ENCODE measurements around the gene MRFAP1.
"Not testable (repeated sequence)": the region's sequence is repeated elsewhere in the genome, so short reads cannot be mapped to it uniquely, and the experiment has no call there.

Gene MRFAP1

GRCh38 chr4:6617246-6617645 lies 23.2 kb upstream of the MRFAP1 start:
- no peaks in the 10 kb centered on the region for H3K9me3 Mint-ChIP-seq
- no peak overlapping the region for H3K27ac Mint-ChIP-seq
- no peaks in the 10 kb centered on the region for H3K4me1 Mint-ChIP-seq (ENCODE audit: low read depth)
- DNase-seq (ENCODE audit: low spot score): no peak
- H3K4me3 Mint-ChIP-seq: no peak overlapping the region
- H3K36me3 Mint-ChIP-seq (ENCODE audit: low read depth): peaks cover 38% of the 10 kb centered on the region
- H3K27me3 Mint-ChIP-seq (ENCODE audit: low read depth): no peaks in the 10 kb centered on the region

- no peak overlapping the region for H3K27ac Mint-ChIP-seq
- H3K4me3 Mint-ChIP-seq: no peak overlapping the region
- H3K36me3 Mint-ChIP-seq (ENCODE audit: low read depth): peaks cover 32% of the 10 kb centered on the region
- DNase-seq (ENCODE audit: low spot score): no peak
- no peaks in the 10 kb centered on the region for H3K27me3 Mint-ChIP-seq (ENCODE audit: low read depth)
- H3K4me1 Mint-ChIP-seq (ENCODE audit: low read depth): no peaks in the 10 kb centered on the region
- no peaks in the 10 kb centered on the region for H3K9me3 Mint-ChIP-seq
These were observed 21.9 kb upstream of the MRFAP1 start for GRCh38 chr4:6618386-6619115.

DNA sequence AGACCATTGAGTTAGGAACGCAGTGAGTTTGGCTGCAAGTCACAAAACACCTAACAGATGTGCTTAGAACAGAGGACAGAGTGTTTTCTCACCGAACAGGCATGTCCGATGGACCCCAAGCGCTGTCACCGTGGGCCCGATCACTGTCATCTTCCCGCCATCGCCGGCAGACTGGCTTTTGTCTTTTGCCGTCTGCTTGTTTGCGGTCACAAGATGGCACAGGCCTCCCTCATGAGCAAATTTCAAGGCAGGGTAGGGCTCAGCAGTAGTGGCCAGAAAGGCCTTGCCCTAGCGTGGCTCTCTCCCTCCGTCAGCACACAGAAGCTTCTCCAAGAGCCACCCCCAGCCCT lies 21.4 kb upstream of the MRFAP1 start:
- H3K36me3 Mint-ChIP-seq (ENCODE audit: low read depth): peaks cover 28% of the 10 kb centered on the region
- no peak overlapping the region for H3K27ac Mint-ChIP-seq
- H3K4me1 Mint-ChIP-seq (ENCODE audit: low read depth): no peaks in the 10 kb centered on the region
- H3K27me3 Mint-ChIP-seq (ENCODE audit: low read depth): no peaks in the 10 kb centered on the region
- H3K4me3 Mint-ChIP-seq: no peak overlapping the region
- no peak for DNase-seq (ENCODE audit: low spot score)
- H3K9me3 Mint-ChIP-seq: no peaks in the 10 kb centered on the region

- Mint-ChIP-seq H3K4me1 (ENCODE audit: low read depth) (no peaks in the 10 kb centered on the region), H3K27me3 (ENCODE audit: low read depth) (no peaks in the 10 kb centered on the region), H3K27ac (no peak overlapping the region), H3K36me3 (ENCODE audit: low read depth) (peaks cover 28% of the 10 kb centered on the region), H3K9me3 (no peaks in the 10 kb centered on the region), H3K4me3 (no peak overlapping the region)
- DNase-seq (ENCODE audit: low spot score): no peak
These were observed 20.8 kb upstream of the MRFAP1 start for GRCh38 chr4:6619466-6620255.

GRCh38 chr4:6620296-6620695 lies 20.2 kb upstream of the MRFAP1 start:
- Mint-ChIP-seq H3K4me1 (ENCODE audit: low read depth) (no peaks in the 10 kb centered on the region), H3K36me3 (ENCODE audit: low read depth) (peaks cover 26% of the 10 kb centered on the region), H3K27ac (no peak overlapping the region), H3K4me3 (no peak overlapping the region), H3K27me3 (ENCODE audit: low read depth) (no peaks in the 10 kb centered on the region), H3K9me3 (no peaks in the 10 kb centered on the region)
- no peak for DNase-seq (ENCODE audit: low spot score)

DNA sequence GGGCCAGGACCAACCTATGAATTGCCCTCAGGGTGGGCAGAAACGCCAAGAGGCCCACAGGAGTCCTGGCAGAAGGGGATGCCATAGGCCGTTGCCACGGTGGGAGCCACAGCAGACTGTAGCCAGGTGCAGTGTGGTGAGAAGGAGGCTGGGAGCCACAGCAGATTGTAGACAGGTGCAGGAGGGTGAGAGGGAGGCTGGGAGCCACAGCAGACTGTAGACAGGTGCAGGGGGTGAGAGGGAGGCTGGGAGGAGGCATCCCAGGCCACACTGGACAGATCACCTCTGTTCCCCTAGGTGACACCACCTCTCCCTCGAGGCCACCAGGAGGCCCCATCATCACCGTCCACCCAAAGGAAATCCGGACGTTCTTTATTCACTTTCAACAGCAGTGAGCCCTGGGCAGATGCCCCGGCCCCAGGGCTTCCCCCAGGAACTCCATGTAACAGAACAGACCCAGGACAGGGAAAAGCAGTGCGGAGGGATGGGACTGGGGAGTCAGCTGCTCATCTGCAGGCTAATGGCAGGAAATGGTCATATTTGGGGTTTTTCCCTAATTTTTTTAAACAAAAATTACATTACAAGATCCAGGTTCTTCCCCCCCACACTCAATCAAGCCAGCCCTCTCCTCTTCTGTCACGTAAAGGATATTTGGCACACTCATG lies 19.5 kb upstream of the MRFAP1 start:
- Mint-ChIP-seq H3K36me3 (ENCODE audit: low read depth) (peaks cover 23% of the 10 kb centered on the region), H3K4me1 (ENCODE audit: low read depth) (no peaks in the 10 kb centered on the region), H3K9me3 (no peaks in the 10 kb centered on the region), H3K4me3 (no peak overlapping the region), H3K27ac (no peak overlapping the region), H3K27me3 (ENCODE audit: low read depth) (no peaks in the 10 kb centered on the region)
- DNase-seq (ENCODE audit: low spot score): no peak

GRCh38 chr4:6621556-6621927 lies 18.9 kb upstream of the MRFAP1 start:
- H3K27ac Mint-ChIP-seq: no peak overlapping the region
- H3K27me3 Mint-ChIP-seq (ENCODE audit: low read depth): no peaks in the 10 kb centered on the region
- H3K9me3 Mint-ChIP-seq: no peaks in the 10 kb centered on the region
- DNase-seq (ENCODE audit: low spot score): no peak
- no peaks in the 10 kb centered on the region for H3K4me1 Mint-ChIP-seq (ENCODE audit: low read depth)
- no peak overlapping the region for H3K4me3 Mint-ChIP-seq
- peaks cover 18% of the 10 kb centered on the region for H3K36me3 Mint-ChIP-seq (ENCODE audit: low read depth)

DNA sequence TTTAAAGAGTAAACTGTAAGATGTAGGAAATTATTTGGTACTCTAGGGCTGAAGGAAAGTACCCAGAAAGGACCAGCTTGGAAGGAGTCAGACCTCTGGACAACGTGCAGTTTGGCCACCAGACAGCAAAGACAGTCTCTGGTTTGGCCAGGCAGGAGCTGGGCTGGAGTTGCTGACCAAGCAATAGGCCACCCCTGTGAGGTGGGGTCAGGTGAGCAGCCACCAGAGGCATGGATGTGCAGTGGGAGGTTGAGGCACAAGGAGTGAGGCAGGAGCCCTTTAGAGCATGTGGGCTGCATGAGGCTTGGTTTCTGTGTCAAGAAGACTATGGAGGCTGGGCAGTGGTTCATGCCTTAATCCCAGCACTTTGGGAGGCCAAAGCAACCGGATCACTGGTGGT lies 17.7 kb upstream of the MRFAP1 start:
- Mint-ChIP-seq H3K27me3 (ENCODE audit: low read depth) (no peaks in the 10 kb centered on the region), H3K27ac (no peak overlapping the region), H3K4me1 (ENCODE audit: low read depth) (no peaks in the 10 kb centered on the region), H3K4me3 (no peak overlapping the region), H3K36me3 (ENCODE audit: low read depth) (peaks cover 9% of the 10 kb centered on the region), H3K9me3 (no peaks in the 10 kb centered on the region)
- no peak for DNase-seq (ENCODE audit: low spot score)

GRCh38 chr4:6625256-6625655 lies 15.2 kb upstream of the MRFAP1 start:
- no peak overlapping the region for H3K4me3 Mint-ChIP-seq
- DNase-seq (ENCODE audit: low spot score): no peak
- H3K4me1 Mint-ChIP-seq (ENCODE audit: low read depth): no peaks in the 10 kb centered on the region
- no peaks in the 10 kb centered on the region for H3K9me3 Mint-ChIP-seq
- H3K36me3 Mint-ChIP-seq (ENCODE audit: low read depth): no peaks in the 10 kb centered on the region
- H3K27me3 Mint-ChIP-seq (ENCODE audit: low read depth): no peaks in the 10 kb centered on the region
- H3K27ac Mint-ChIP-seq: no peak overlapping the region

DNA sequence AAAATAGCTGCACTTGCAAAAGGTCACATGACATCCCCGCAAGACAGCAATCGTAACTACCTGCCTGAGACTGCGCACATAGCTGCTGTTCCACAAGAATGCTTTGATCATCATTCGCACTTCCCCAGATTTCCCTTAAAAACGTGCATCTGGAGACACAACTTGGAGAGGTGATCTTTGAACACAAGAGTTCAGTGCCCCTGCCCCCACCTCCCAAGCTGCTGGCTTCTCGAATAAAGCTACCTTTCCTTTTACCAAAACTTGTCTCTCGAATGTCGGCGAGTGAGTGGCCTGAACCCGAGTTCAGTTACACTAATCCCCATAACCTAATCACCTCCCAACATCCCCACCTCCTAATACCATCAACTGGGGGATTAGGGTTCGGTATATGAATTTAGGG lies 14.4 kb upstream of the MRFAP1 start:
- Mint-ChIP-seq H3K36me3 (ENCODE audit: low read depth) (no peaks in the 10 kb centered on the region), H3K4me3 (no peak overlapping the region), H3K27me3 (ENCODE audit: low read depth) (no peaks in the 10 kb centered on the region), H3K27ac (no peak overlapping the region), H3K9me3 (no peaks in the 10 kb centered on the region), H3K4me1 (ENCODE audit: low read depth) (no peaks in the 10 kb centered on the region)
- no peak for DNase-seq (ENCODE audit: low spot score)

DNA sequence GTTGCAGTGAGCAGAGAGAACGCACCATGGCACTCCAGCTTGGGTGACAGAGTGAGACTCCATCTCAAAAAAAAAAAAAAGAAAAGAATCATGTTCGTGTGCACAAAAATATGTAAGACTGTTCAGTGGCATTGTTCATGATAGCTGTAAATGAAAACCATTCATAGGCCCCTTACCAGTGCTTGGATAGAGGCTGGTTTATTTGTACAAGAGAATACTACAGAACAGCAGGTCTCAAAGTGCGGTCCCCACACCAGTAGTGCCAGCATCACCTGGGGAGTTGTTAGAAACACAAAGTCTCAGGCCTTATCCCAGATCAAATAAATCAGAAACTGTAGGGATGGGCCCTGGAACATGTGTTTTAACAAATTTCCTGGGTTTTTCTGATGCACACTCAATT lies 12.7 kb upstream of the MRFAP1 start:
- no peaks in the 10 kb centered on the region for H3K9me3 Mint-ChIP-seq
- no peaks in the 10 kb centered on the region for H3K36me3 Mint-ChIP-seq (ENCODE audit: low read depth)
- no peak for DNase-seq (ENCODE audit: low spot score)
- H3K4me1 Mint-ChIP-seq (ENCODE audit: low read depth): no peaks in the 10 kb centered on the region
- no peak overlapping the region for H3K4me3 Mint-ChIP-seq
- H3K27ac Mint-ChIP-seq: no peak overlapping the region
- no peaks in the 10 kb centered on the region for H3K27me3 Mint-ChIP-seq (ENCODE audit: low read depth)

DNA sequence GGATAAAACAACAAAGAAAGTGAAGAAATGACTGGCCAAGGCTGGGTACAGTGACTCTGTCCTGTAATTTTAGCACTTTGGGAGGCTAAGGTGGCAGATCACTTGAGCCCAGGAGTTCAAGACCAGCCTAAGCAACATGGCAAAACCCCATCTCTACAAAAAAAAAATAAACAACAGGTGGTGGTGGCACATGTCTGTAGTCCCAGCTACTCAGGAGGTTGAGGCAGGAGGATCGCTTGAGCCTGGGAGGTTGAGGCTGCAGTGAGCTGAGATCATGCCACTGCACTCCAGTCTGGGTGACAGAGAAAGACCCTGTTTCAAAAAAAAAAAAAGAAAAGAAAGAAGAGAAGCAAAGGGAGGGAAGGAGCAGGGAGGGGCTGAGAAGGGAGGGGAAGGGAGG lies 12.0 kb upstream of the MRFAP1 start:
- DNase-seq (ENCODE audit: low spot score); H3K27me3 Mint-ChIP-seq (ENCODE audit: low read depth); H3K36me3 Mint-ChIP-seq (ENCODE audit: low read depth); H3K4me1 Mint-ChIP-seq (ENCODE audit: low read depth); H3K27ac Mint-ChIP-seq; H3K9me3 Mint-ChIP-seq; H3K4me3 Mint-ChIP-seq: not testable (repeated sequence)

GRCh38 chr4:6632125-6632524 lies 8.4 kb upstream of the MRFAP1 start:
- peak overlapping the region; percentile 35 for H3K27ac Mint-ChIP-seq
- no peak overlapping the region for H3K4me3 Mint-ChIP-seq
- H3K4me1 Mint-ChIP-seq (ENCODE audit: low read depth): peaks cover 6% of the 10 kb centered on the region
- H3K27me3 Mint-ChIP-seq (ENCODE audit: low read depth): no peaks in the 10 kb centered on the region
- no peak for DNase-seq (ENCODE audit: low spot score)
- no peaks in the 10 kb centered on the region for H3K36me3 Mint-ChIP-seq (ENCODE audit: low read depth)
- H3K9me3 Mint-ChIP-seq: no peaks in the 10 kb centered on the region

DNA sequence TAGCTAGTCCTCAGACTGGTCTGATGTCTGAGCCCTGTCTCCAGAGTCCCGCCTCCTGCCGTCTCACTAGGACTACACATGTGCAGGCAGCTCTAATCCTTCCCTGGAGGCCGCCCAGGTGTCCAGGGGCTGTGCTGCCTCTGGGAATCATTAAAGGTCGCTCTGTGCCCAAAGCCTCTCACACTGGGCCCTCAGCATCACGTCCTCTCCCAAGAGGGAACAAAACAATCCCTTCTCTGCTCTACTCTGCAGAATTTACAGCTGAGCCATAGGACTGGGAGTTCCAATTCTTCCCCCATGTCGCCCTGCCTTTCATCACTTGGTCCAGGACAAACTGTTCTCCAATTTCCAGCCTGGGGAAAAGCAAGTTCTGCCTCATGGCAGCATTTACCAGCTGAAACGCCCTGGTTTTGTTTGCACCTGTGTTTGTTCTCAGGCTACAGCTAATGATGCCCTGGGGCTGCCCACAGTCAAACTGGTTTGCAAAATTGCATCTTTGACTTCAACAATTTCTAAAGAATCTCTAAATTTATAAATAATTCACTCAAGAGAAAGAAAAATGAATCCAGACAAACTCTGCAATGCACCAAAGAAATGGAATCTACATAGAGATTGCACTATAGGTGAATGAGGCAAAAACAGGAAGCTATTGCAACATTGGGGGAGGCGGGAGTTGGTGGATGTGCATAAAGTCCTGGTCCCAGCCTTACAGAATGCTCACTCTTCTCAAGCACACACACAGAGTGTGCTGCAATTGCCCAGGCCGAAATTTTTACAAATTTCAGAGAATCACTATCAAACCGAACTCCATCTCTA lies 7.2 kb upstream of the MRFAP1 start:
- DNase-seq (ENCODE audit: low spot score): no peak
- H3K27ac Mint-ChIP-seq: no peak overlapping the region
- no peaks in the 10 kb centered on the region for H3K9me3 Mint-ChIP-seq

More for the DNA sequence above, 7.2 kb upstream of the MRFAP1 start:
- Mint-ChIP-seq H3K4me1 (ENCODE audit: low read depth) (peaks cover 6% of the 10 kb centered on the region), H3K36me3 (ENCODE audit: low read depth) (no peaks in the 10 kb centered on the region), H3K27me3 (ENCODE audit: low read depth) (no peaks in the 10 kb centered on the region), H3K4me3 (no peak overlapping the region)

Measured in T-helper 2 cell treated with Interferon-gamma antibody and Interleukin-4, amounts not matched to agents 5 μg/mL and 100 μg/mL, for 36 hours (primary cell).